K562 (cell line): ENCODE results near the gene TUBA4B. TPM values are rescaled to one million over a fixed set of nuclear protein-coding genes. Genes with fewer than 3 reads are reported as not detected.

ENCODE experiments used
- E2F5 ChIP-seq: sonication (generic); formaldehyde crosslinking; IDR thresholded peaks from 2 replicates; pipeline ENCODE4 v1.8.0; 2022; ENCODE audit warnings: mild to moderate bottlenecking, missing genetic modification reagents
- FOXP4 ChIP-seq: sonication (generic); formaldehyde crosslinking; IDR thresholded peaks from 2 replicates; pipeline ENCODE4 v1.8.0; 2022; ENCODE audit warnings: mild to moderate bottlenecking, missing genetic modification reagents, borderline replicate concordance
- MGA ChIP-seq: fragments of 450-650 bp; IDR thresholded peaks from 2 replicates; pipeline ENCODE4 v1.6.1; 2016; ENCODE audit warnings: mild to moderate bottlenecking, moderate library complexity
- ZNF124 ChIP-seq: sonication (generic); formaldehyde crosslinking; IDR thresholded peaks from 2 replicates; pipeline ENCODE4 v1.8.1; 2022; ENCODE audit warnings: missing genetic modification reagents
- ZNF511 ChIP-seq: sonication (generic); formaldehyde crosslinking; IDR thresholded peaks from 2 replicates; pipeline ENCODE4 v1.8.0; 2022; ENCODE audit warnings: mild to moderate bottlenecking, missing genetic modification reagents
- ZNF655 ChIP-seq: fragments of 250-450 bp; sonication (Bioruptor Pico); IDR thresholded peaks from 2 replicates; pipeline ENCODE4 v1.5.0; 2021
- polyA plus RNA-seq, 8 experiments: library from polyadenylated mRNA; depleted of rRNA in 4 of 8; stranded (reverse) in 5 of 8; unstranded in 3 of 8; fragments of >200 nt; fragmentation: Nextera tagmentation in 2 of 8; fragmentation: Illumina TruSeq in 1 of 8; extraction: Ambion mirVana in 2 of 8; extraction: Trizol in 1 of 8; gene quantifications; 2 replicates each; pipeline versions ENCODE4 v1.2.1 to v1.2.3, GENCODE V29; 2011 to 2014; ENCODE audit warnings: inconsistent platforms in 1 of 8, missing spikeins in 1 of 8
- total RNA-seq, 7 experiments: library from RNA; depleted of rRNA in 6 of 7; stranded (reverse); fragments of >200 nt in 6 of 7; fragmentation: Illumina TruSeq in 2 of 7; extraction: Trizol in 2 of 7; gene quantifications; 2 replicates each; pipeline versions ENCODE4 v1.2.1 to v1.2.3, GENCODE V29; 2011 to 2021; ENCODE audit warnings: low replicate concordance in 1 of 7

The TUBA4B gene
- total and polyA plus RNA-seq, 9 of the 15 experiments (the other 6 are each of a cell fraction or from before 2014, with no cell fraction given), result 0.04 TPM; not detected in 8

- no peak for TF ChIP-seq ZNF655
- TF ChIP-seq MGA, result no peak
- no peak for TF ChIP-seq E2F5
- peak; percentile 27; the same call in 1 of the 2 replicates for TF ChIP-seq FOXP4 (CRISPR knock-in tag)
- peak; percentile 95 for TF ChIP-seq ZNF511 (CRISPR knock-in tag)
- TF ChIP-seq ZNF124 (CRISPR knock-in tag), result no peak
Measured at GRCh38 chr2:219308142-219309101, 55.4 kb downstream of the TUBA4B start (continued).
